Uterus (tissue), 4 donors: ENCODE measurements around the gene MUC13. TPM values are rescaled to one million over a fixed set of nuclear protein-coding genes. Genes with fewer than 3 reads are reported as not detected.
A peak's percentile ranks its signal among the peaks of the same experiment; 100 is the strongest.

ENCODE experiments used
- DNase-seq, 2 donors: peaks; one replicate each; pipeline ENCODE4 v3.0.0-alpha.2; 2019 to 2020
- H3K27ac ChIP-seq, 2 donors: fragments of 200-600 bp; sonication (generic); 1 replicate in 1 of 2; 2 replicates in 1 of 2; pipeline ENCODE4 v1.5.1; 2016 to 2018
- H3K27me3 ChIP-seq, 2 donors: fragments of 200-600 bp; sonication (generic); one replicate each; pipeline ENCODE4 v1.5.1; 2018 to 2019; ENCODE audit warnings: control low read depth in 1 of 2
- H3K36me3 ChIP-seq, 2 donors: fragments of 200-600 bp; sonication (generic); one replicate each; pipeline ENCODE4 v1.5.1; 2019; ENCODE audit warnings: control low read depth in 1 of 2
- H3K4me1 ChIP-seq, 2 donors: fragments of 200-600 bp; sonication (generic); one replicate each; pipeline ENCODE4 v1.5.1; 2018 to 2019; ENCODE audit warnings: control low read depth in 1 of 2
- H3K4me3 ChIP-seq, 2 donors: fragments of 200-600 bp; sonication (generic); 1 replicate in 1 of 2; 2 replicates in 1 of 2; pipeline ENCODE4 v1.5.1; 2018 to 2019; ENCODE audit warnings: mild to moderate bottlenecking in 1 of 2
- H3K9me3 ChIP-seq, 2 donors: fragments of 200-600 bp; sonication (generic); one replicate each; pipeline ENCODE4 v1.5.1; 2019; ENCODE audit warnings: control low read depth in 1 of 2
- CTCF ChIP-seq, 4 experiments: fragments of 200-600 bp in 2 of 4; fragments of 450-650 bp in 2 of 4; sonication (generic) in 2 of 4; IDR thresholded peaks; one replicate each; pipeline ENCODE4 v1.5.1; 2016 to 2019; ENCODE audit warnings: antibody characterized with exemption in 4 of 4, mild to moderate bottlenecking in 2 of 4, moderate library complexity in 1 of 4
- POLR2A ChIP-seq, 2 donors: fragments of 450-650 bp; IDR thresholded peaks; one replicate each; pipeline ENCODE4 v1.6.1; 2016; ENCODE audit warnings: antibody characterized with exemption in 2 of 2, mild to moderate bottlenecking in 1 of 2, moderate library complexity in 1 of 2
- intact Hi-C: fragments of 100-400 bp; cut with DNase I; formaldehyde crosslinking; loops from one replicate; pipeline ENCODE4 v1.15.1; 2023; ENCODE audit warnings: low total_unique reads
- total RNA-seq, 4 donors: library from RNA; depleted of rRNA in 3 of 4; stranded (reverse); fragments of >200 nt in 3 of 4; gene quantifications; one replicate each; pipeline versions ENCODE4 v1.1.0 to v1.2.4, GENCODE V29; 2014 to 2023
- donor health status: DM: yes; HTN: yes; CAD: no.

The MUC13 gene
- total RNA-seq, 4 donors from 2014 or later: 0.51 TPM; not detected in 3

GRCh38 chr3:124895756-124896155 lies 38.8 kb downstream of the MUC13 start:
- Histone ChIP-seq H3K4me3 (no peak overlapping the region), H3K4me1 (no peaks in the 10 kb centered on the region), H3K27ac (no peak overlapping the region), H3K36me3 (no peaks in the 10 kb centered on the region), H3K27me3 (no peaks in the 10 kb centered on the region), H3K9me3 (no peaks in the 10 kb centered on the region)
- no peak for DNase-seq
- TF ChIP-seq POLR2A (IDR thresholded peaks at IDR 0.05): no peak
- TF ChIP-seq CTCF (IDR thresholded peaks at IDR 0.05): no peak
- intact Hi-C loops: no loop called here

GRCh38 chr3:124893526-124893925 lies 41.0 kb downstream of the MUC13 start:
- intact Hi-C loops: no loop called here
- TF ChIP-seq POLR2A (IDR thresholded peaks at IDR 0.05): no peak
- TF ChIP-seq CTCF (IDR thresholded peaks at IDR 0.05): no peak
- no peaks in the 10 kb centered on the region for H3K9me3 ChIP-seq
- H3K27me3 ChIP-seq: no peaks in the 10 kb centered on the region
- H3K4me3 ChIP-seq: no peak overlapping the region
- no peaks in the 10 kb centered on the region for H3K4me1 ChIP-seq
- H3K27ac ChIP-seq: no peak overlapping the region
- no peak for DNase-seq
- H3K36me3 ChIP-seq: no peaks in the 10 kb centered on the region

- no peaks in the 10 kb centered on the region for H3K27me3 ChIP-seq
- H3K36me3 ChIP-seq: no peaks in the 10 kb centered on the region
- no peaks in the 10 kb centered on the region for H3K9me3 ChIP-seq
- no peak overlapping the region for H3K4me3 ChIP-seq
- no peak for DNase-seq
- TF ChIP-seq CTCF (IDR thresholded peaks at IDR 0.05) (no peak), POLR2A (IDR thresholded peaks at IDR 0.05) (no peak)
- H3K27ac ChIP-seq: no peak overlapping the region
- intact Hi-C loops: no loop called here
- H3K4me1 ChIP-seq: no peaks in the 10 kb centered on the region
Observed at GRCh38 chr3:124890573-124891190, 43.9 kb downstream of the MUC13 start.

GRCh38 chr3:124888482-124889441 lies 45.8 kb downstream of the MUC13 start:
- no peak overlapping the region for H3K4me3 ChIP-seq
- TF ChIP-seq CTCF (IDR thresholded peaks at IDR 0.05): no peak
- TF ChIP-seq POLR2A (IDR thresholded peaks at IDR 0.05): no peak
- DNase-seq: no peak
- H3K27me3 ChIP-seq: no peaks in the 10 kb centered on the region
- intact Hi-C loops: no loop called here
- H3K4me1 ChIP-seq: peaks cover 0 to 7% of the 10 kb centered on the region in 2 donors
- H3K27ac ChIP-seq: peak overlapping the region in 1 of 2 donors; percentile 94
- H3K36me3 ChIP-seq: no peaks in the 10 kb centered on the region
- H3K9me3 ChIP-seq: no peaks in the 10 kb centered on the region

- intact Hi-C loops: no loop called here
- Histone ChIP-seq H3K36me3 (no peaks in the 10 kb centered on the region), H3K27ac (peak overlapping the region; percentile 94 to 96), H3K9me3 (no peaks in the 10 kb centered on the region), H3K27me3 (no peaks in the 10 kb centered on the region), H3K4me3 (peak overlapping the region in 1 of 2 donors; percentile 90), H3K4me1 (peaks cover 0 to 7% of the 10 kb centered on the region in 2 donors)
- TF ChIP-seq POLR2A (IDR thresholded peaks at IDR 0.05) (no peak), CTCF (IDR thresholded peaks at IDR 0.05) (no peak)
- DNase-seq: no peak
Observed at GRCh38 chr3:124887932-124888298, 46.6 kb downstream of the MUC13 start.
